ENCODE data around the gene RASSF4. TPM values are rescaled to one million over a fixed set of nuclear protein-coding genes. Genes with fewer than 3 reads are reported as not detected.

The RASSF4 gene
- total RNA-seq, 2 experiments from 2014 or later = 3.0 to 3.1 TPM

- H3K36me3 Mint-ChIP-seq = no peaks in the 10 kb centered on the region
- H3K4me1 Mint-ChIP-seq = no peaks in the 10 kb centered on the region
- no peaks in the 10 kb centered on the region for H3K9me3 Mint-ChIP-seq
- no peak overlapping the region for H3K4me3 Mint-ChIP-seq
- no peak for DNase-seq
- no peak overlapping the region for H3K27ac Mint-ChIP-seq
- POLR2A ChIA-PET = interaction anchor here (0.5 kb wide), 1 partner anchor 23 kb away, joined by 4 read pairs; no protein-coding TSS in a partner anchor
- peaks cover 7% of the 10 kb centered on the region for H3K27me3 Mint-ChIP-seq
- ATAC-seq (ENCODE audit: low read depth) = no peak
Observed at GRCh38 chr10:45040921-45041542, 81.4 kb downstream of the RASSF4 start.

- no peak overlapping the region for H3K27ac Mint-ChIP-seq
- peaks cover 7% of the 10 kb centered on the region for H3K27me3 Mint-ChIP-seq
- no peak overlapping the region for H3K4me3 Mint-ChIP-seq
- no peak for DNase-seq
- POLR2A ChIA-PET = no interaction called here
- H3K36me3 Mint-ChIP-seq = no peaks in the 10 kb centered on the region
- H3K9me3 Mint-ChIP-seq = peaks cover 2% of the 10 kb centered on the region
- H3K4me1 Mint-ChIP-seq = no peaks in the 10 kb centered on the region
- no peak for ATAC-seq (ENCODE audit: low read depth)
Observed at GRCh38 chr10:45044290-45044689, 84.7 kb downstream of the RASSF4 start.

Other genes with a start within 250 kb of the RASSF4 start
- gene TMEM72, start 48.5 kb upstream of the RASSF4 start, total RNA-seq = not detected
- under 1 TPM in 1 of 2 experiments, not detected in 1; 0.23 TPM for gene DEPP1, start 19.0 kb downstream of the RASSF4 start, total RNA-seq
- 10 to 100 TPM; 42.8 TPM for gene ZNF22, start 41.1 kb downstream of the RASSF4 start, total RNA-seq

Data from activated naive CD8-positive, alpha-beta T cell treated with anti-CD3 and anti-CD28 coated beads, Interleukin-2, amount 10 ng/mL, durations not matched to agents 7 days and 5 days (primary cell).